HG02798 (cell line): Measurements from ENCODE around the gene RGS3.

Experiments used
- ATAC-seq: cut with Tn5 transposase; IDR thresholded peaks from one replicate; pipeline ENCODE4 v1.9.1; 2021; ENCODE audit warnings: mild to moderate bottlenecking; ENCODE audit not compliant: unreplicated experiment, poor library complexity

Gene RGS3

GRCh38 chr9:113646491-113646890 is 183.0 kb downstream of the RGS3 start:
- ATAC-seq, result no peak
